HL-60 (cell line): ENCODE data around the gene OLR1.

Experiments
- CTCF ChIP-seq: IDR thresholded peaks from one replicate; pipeline ENCODE4 v1.5.1; 2011; ENCODE audit warnings: low read length, control low read depth, inconsistent platforms; ENCODE audit not compliant: insufficient read depth
- GABPA ChIP-seq: IDR thresholded peaks from 2 replicates; pipeline ENCODE4 v1.6.1; 2012; ENCODE audit warnings: low read depth
- POLR2AphosphoS5 ChIP-seq: IDR thresholded peaks from 2 replicates; pipeline ENCODE4 v1.6.1; 2012; ENCODE audit warnings: low read depth
- REST ChIP-seq: IDR thresholded peaks from 2 replicates; pipeline ENCODE4 v1.6.1; 2012; ENCODE audit warnings: low read depth; ENCODE audit not compliant: insufficient replicate concordance
- SPI1 ChIP-seq: IDR thresholded peaks from 2 replicates; pipeline ENCODE4 v1.6.1; 2012; ENCODE audit warnings: low read depth, mild to moderate bottlenecking, borderline replicate concordance

- no peak for TF ChIP-seq CTCF
- TF ChIP-seq GABPA = no peak
- no peak for TF ChIP-seq POLR2AphosphoS5
- TF ChIP-seq REST = no peak
- no peak for TF ChIP-seq SPI1
Measured at GRCh38 chr12:10212739-10213131, 40.8 kb upstream of the OLR1 start, which contains the start of gene GABARAPL1.
